H1 (cell line): Measurements from ENCODE around the gene RBM10. TPM values are rescaled to one million over a fixed set of nuclear protein-coding genes. Genes with fewer than 3 reads are reported as not detected.

ENCODE experiments used
- ASH2L ChIP-seq: fragments of 200-600, 300-600 bp; sonication (generic); IDR thresholded peaks from one replicate; pipeline ENCODE4 v1.7.1; 2017; ENCODE audit warnings: low read length
- CREB1 ChIP-seq: IDR thresholded peaks from 2 replicates; pipeline ENCODE4 v1.6.1; 2012; ENCODE audit warnings: inconsistent platforms
- FOSL1 ChIP-seq: IDR thresholded peaks from 2 replicates; pipeline ENCODE4 v1.6.1; 2011; ENCODE audit warnings: mild to moderate bottlenecking, low read depth, low read length, moderate library complexity; ENCODE audit not compliant: insufficient read depth
- JUND ChIP-seq: IDR thresholded peaks from 2 replicates; pipeline ENCODE4 v1.6.1; 2011; ENCODE audit warnings: mild to moderate bottlenecking, improper control_type of control experiment, low read length
- KDM1A ChIP-seq: fragments of 200-600, 300-600 bp; sonication (generic); IDR thresholded peaks from 2 replicates; pipeline ENCODE4 v1.7.1; 2016; ENCODE audit warnings: mild to moderate bottlenecking, low read length, borderline replicate concordance
- KDM4A ChIP-seq: IDR thresholded peaks from one replicate; pipeline ENCODE4 v1.7.1; 2012; ENCODE audit warnings: low read depth, mild to moderate bottlenecking, moderate library complexity, low read length, inconsistent platforms; ENCODE audit not compliant: severe bottlenecking
- POLR2A ChIP-seq, 2 experiments: IDR thresholded peaks; 1 replicate in 1 of 2; 2 replicates in 1 of 2; pipeline ENCODE4 v1.6.1; 2011; ENCODE audit warnings: low read depth in 2 of 2, low read length in 2 of 2, mild to moderate bottlenecking in 2 of 2; ENCODE audit errors: control extremely low read depth in 1 of 2
- POLR2AphosphoS5 ChIP-seq: IDR thresholded peaks from 2 replicates; pipeline ENCODE4 v1.6.1; 2011; ENCODE audit warnings: low read depth, low read length
- RBBP5 ChIP-seq: IDR thresholded peaks from 2 replicates; pipeline ENCODE4 v1.7.1; 2012; ENCODE audit warnings: low read depth, mild to moderate bottlenecking, inconsistent platforms, low read length, moderate library complexity, borderline replicate concordance
- RFX5 ChIP-seq: IDR thresholded peaks from 2 replicates; pipeline ENCODE4 v1.6.1; 2011; ENCODE audit warnings: low read depth, low read length, improper control_type of control experiment, borderline replicate concordance
- RNF2 ChIP-seq: fragments of 200-900, 300-1000 bp; sonication (generic); IDR thresholded peaks from 2 replicates; pipeline ENCODE4 v1.7.1; 2016; ENCODE audit warnings: borderline replicate concordance, low read depth, mild to moderate bottlenecking, antibody characterized with exemption, low read length; ENCODE audit not compliant: poor library complexity, severe bottlenecking; ENCODE audit errors: missing control alignments
- SAP30 ChIP-seq: fragments of 300-600 bp; sonication (generic); IDR thresholded peaks from 2 replicates; pipeline ENCODE4 v1.7.1; 2012; ENCODE audit warnings: low read length, moderate library complexity, mild to moderate bottlenecking, inconsistent platforms; ENCODE audit not compliant: insufficient read depth, insufficient replicate concordance
- SIN3A ChIP-seq, 2 experiments: IDR thresholded peaks in 1 of 2; conservative IDR thresholded peaks in 1 of 2; 2 replicates each; pipeline ENCODE4 v1.6.1; 2011 to 2012; ENCODE audit warnings: low read length in 2 of 2, improper control_type of control experiment in 1 of 2, low read depth in 1 of 2, mild to moderate bottlenecking in 1 of 2
- SP1 ChIP-seq: IDR thresholded peaks from 2 replicates; pipeline ENCODE4 v1.6.1; 2011; ENCODE audit warnings: low read depth, low read length
- TAF1 ChIP-seq: IDR thresholded peaks from 2 replicates; pipeline ENCODE4 v1.6.1; 2011; ENCODE audit warnings: mild to moderate bottlenecking, low read depth, low read length
- TBP ChIP-seq: IDR thresholded peaks from 2 replicates; pipeline ENCODE4 v1.6.1; 2011; ENCODE audit warnings: low read depth, low read length, improper control_type of control experiment
- TEAD4 ChIP-seq: IDR thresholded peaks from 2 replicates; pipeline ENCODE4 v1.6.1; 2012; ENCODE audit warnings: low read depth, low read length, inconsistent platforms, mixed read lengths
- polyA plus RNA-seq, 7 experiments: library from polyadenylated mRNA; depleted of rRNA in 3 of 7; stranded (reverse) in 5 of 7; unstranded in 2 of 7; fragments of >200 nt in 5 of 7; fragments of 200-250 nt in 2 of 7; gene quantifications; 1 replicate in 5 of 7; 2 replicates in 1 of 7; 4 replicates in 1 of 7; pipeline versions ENCODE4 v1.2.1 to v1.2.3, GENCODE V29; 2011 to 2013; ENCODE audit warnings: missing spikeins in 2 of 7, mixed read lengths in 2 of 7
- total RNA-seq: library from RNA; stranded (reverse); fragmentation: NEBNext Ultra II Directional; extraction: Animal tissue kit (Norgen Biotek cat#: 25700); gene quantifications from 2 replicates; pipeline ENCODE4 v1.2.1, GENCODE V29; 2021
- TF ChIP-seq, protein P1 (sequence below): IDR thresholded peaks from 2 replicates; pipeline ENCODE4 v1.6.1; 2012; ENCODE audit warnings: inconsistent platforms

The RBM10 gene
- total and polyA plus RNA-seq, 2 of the 8 experiments (the other 6 are each of a cell fraction or from before 2014, with no cell fraction given): 35.7 to 64.0 TPM

DNA sequence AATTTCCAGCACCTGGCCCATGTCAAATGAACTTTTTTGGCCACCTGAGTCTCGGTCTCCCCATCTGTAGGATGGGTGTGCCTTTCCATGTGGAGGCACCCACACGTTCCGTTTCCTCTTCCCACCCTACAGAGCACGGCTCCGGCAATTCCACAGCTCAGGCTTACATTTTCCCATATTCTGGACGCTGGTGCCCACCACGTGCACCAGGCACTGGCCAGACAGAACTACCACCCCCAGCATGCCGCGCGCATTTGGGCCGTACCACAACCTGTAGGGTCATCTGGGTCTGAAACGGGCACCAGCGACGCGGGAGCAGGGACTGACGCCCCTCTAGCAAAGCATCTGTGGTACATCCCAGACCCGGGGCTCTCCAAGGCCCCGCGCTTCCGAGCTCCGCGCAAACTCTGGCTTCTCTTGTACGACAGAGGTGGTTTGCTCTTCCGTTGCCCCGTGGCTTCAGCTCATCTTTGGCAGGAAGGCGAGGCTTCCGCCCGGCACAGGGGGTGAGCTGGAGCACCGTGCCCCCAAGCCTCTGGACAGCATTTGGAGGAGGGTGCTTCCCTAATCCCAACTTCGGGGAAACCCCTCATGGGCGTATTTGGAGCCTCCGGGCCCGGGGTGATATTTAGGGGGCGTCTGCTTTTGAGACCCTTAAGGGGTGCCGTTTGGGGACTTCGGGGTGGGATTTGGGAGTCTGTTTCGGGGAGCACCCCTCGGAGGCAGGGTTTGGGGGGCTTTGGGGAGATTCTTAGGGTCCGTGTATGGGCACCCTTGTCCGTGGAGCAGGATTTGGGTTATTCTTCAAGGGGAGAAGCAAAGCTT is 45.6 kb downstream of the RBM10 start (continued):
- TF ChIP-seq KDM1A: peak; percentile 22; the same call in 1 of the 2 replicates
- TF ChIP-seq TEAD4: peak; percentile 14; the same call in 1 of the 2 replicates
- TF ChIP-seq RNF2: no peak
- TF ChIP-seq SP1: 0 out of 2 replicates have a peak, but pooled peaks have one; percentile 31
- TF ChIP-seq SIN3A (conservative IDR thresholded peaks at IDR 0.05 in 1 of 2, IDR thresholded peaks at IDR 0.05 in 1 of 2; ENCODE audit: low read depth in 1 of 2, low read length in 2 of 2): peak in 1 of 2 experiments; percentile 75; a peak in 1 of 4 replicates
- no peak for TF ChIP-seq RFX5
- TF ChIP-seq TAF1: peak; percentile 89
- TF ChIP-seq POLR2A (IDR thresholded peaks at IDR 0.05; ENCODE audit: control extremely low read depth in 1 of 2, low read depth in 2 of 2, low read length in 2 of 2): peak in 1 of 2 experiments; percentile 67; a peak in 2 of 3 replicates
- TF ChIP-seq KDM4A: peak; percentile 47
- TF ChIP-seq RBBP5: no peak
- TF ChIP-seq ASH2L: no peak
- TF ChIP-seq FOSL1: no peak
- peak; percentile 63 for TF ChIP-seq CREB1
- TF ChIP-seq SAP30: peak; percentile 29
- TF ChIP-seq, protein P1, sequence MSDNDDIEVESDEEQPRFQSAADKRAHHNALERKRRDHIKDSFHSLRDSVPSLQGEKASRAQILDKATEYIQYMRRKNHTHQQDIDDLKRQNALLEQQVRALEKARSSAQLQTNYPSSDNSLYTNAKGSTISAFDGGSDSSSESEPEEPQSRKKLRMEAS: peak; percentile 94
- TF ChIP-seq POLR2AphosphoS5: peak; percentile 54
- peak; percentile 68 for TF ChIP-seq TBP
- TF ChIP-seq JUND: peak; percentile 93
